OCI-LY7 (cell line): Measurements from ENCODE around the gene OBSL1. TPM values are rescaled to one million over a fixed set of nuclear protein-coding genes. Genes with fewer than 3 reads are reported as not detected.

ENCODE experiments used
- BruUV-seq: library from RNA; stranded (reverse); fragments of 400-500 nt; replicated peaks from 2 replicates; lab custom pipeline; 2021; lab: Mats Ljungman, UMichigan
- CTCF ChIA-PET: fragments of 300-600 bp; sonication (Branson Sonifier 250); formaldehyde crosslinking; loops from one replicate; lab custom pipeline; 2022; ENCODE audit warnings: antibody characterized with exemption; ENCODE audit not compliant: unreplicated experiment; lab: Charles Lee
- POLR2A ChIA-PET: fragments of 300-600 bp; sonication (Branson Sonifier 250); formaldehyde crosslinking; loops from one replicate; lab custom pipeline; 2022; ENCODE audit warnings: antibody characterized with exemption; lab: Charles Lee
- DNase-seq: peaks from one replicate; pipeline ENCODE4 v3.0.0-alpha.2; 2015; ENCODE audit warnings: low spot score
- H2AFZ ChIP-seq: fragments of 200-600 bp; sonication (generic), shearing (Covaris generic); 2 replicates; pipeline ENCODE4 v1.6.1; 2014; ENCODE audit warnings: mild to moderate bottlenecking, antibody characterized with exemption, low read length, moderate library complexity
- H3K27ac ChIP-seq: fragments of 200-600 bp; sonication (generic); 2 replicates; pipeline ENCODE4 v1.5.1; 2014; ENCODE audit warnings: mixed run types, low read depth, mild to moderate bottlenecking, moderate library complexity, low read length, inconsistent platforms; ENCODE audit not compliant: poor library complexity, severe bottlenecking
- H3K36me3 ChIP-seq: fragments of 200-600 bp; sonication (generic); 2 replicates; pipeline ENCODE4 v1.6.1; 2014; ENCODE audit warnings: mild to moderate bottlenecking, antibody characterized with exemption, low read length, moderate library complexity, mixed read lengths; ENCODE audit not compliant: insufficient read depth
- H3K4me1 ChIP-seq: fragments of 200-600 bp; sonication (generic); 2 replicates; pipeline ENCODE4 v1.5.1; 2014; ENCODE audit warnings: mild to moderate bottlenecking, low read length; ENCODE audit not compliant: insufficient read depth, poor library complexity, severe bottlenecking
- H3K4me2 ChIP-seq: fragments of 200-600 bp; sonication (generic); 2 replicates; pipeline ENCODE4 v1.6.1; 2014; ENCODE audit warnings: mild to moderate bottlenecking, low read length
- H3K4me3 ChIP-seq: fragments of 200-600 bp; sonication (generic); 2 replicates; pipeline ENCODE4 v1.5.1; 2014; ENCODE audit warnings: mild to moderate bottlenecking, low read depth, low read length; ENCODE audit not compliant: poor library complexity, severe bottlenecking
- H3K79me2 ChIP-seq: fragments of 200-600 bp; sonication (generic); 2 replicates; pipeline ENCODE4 v1.6.1; 2016; ENCODE audit warnings: low read depth, mild to moderate bottlenecking, low read length, moderate library complexity, mixed read lengths; ENCODE audit not compliant: insufficient read depth
- H3K9me2 ChIP-seq: fragments of 200-600 bp; sonication (generic); 2 replicates; pipeline ENCODE4 v1.6.1; 2016; ENCODE audit warnings: mild to moderate bottlenecking, low read length, mixed read lengths; ENCODE audit not compliant: insufficient read depth
- H3K9me3 ChIP-seq: fragments of 200-600 bp; sonication (generic); 2 replicates; pipeline ENCODE4 v1.6.1; 2014; ENCODE audit warnings: mild to moderate bottlenecking, mixed run types, low read length, mixed read lengths
- H4K20me1 ChIP-seq: fragments of 200-600 bp; sonication (generic); 2 replicates; pipeline ENCODE4 v1.6.1; 2014; ENCODE audit warnings: mild to moderate bottlenecking, antibody characterized with exemption, low read length, moderate library complexity, mixed read lengths; ENCODE audit not compliant: insufficient read depth
- EZH2phosphoT487 ChIP-seq: fragments of 200-600 bp; sonication (generic); IDR thresholded peaks from 2 replicates; pipeline ENCODE4 v1.6.1; 2018; ENCODE audit warnings: low read depth, borderline replicate concordance, mild to moderate bottlenecking, mixed run types, antibody characterized with exemption, low read length, moderate library complexity, mixed read lengths
- intact Hi-C: fragments of 100-400 bp; cut with micrococcal nuclease; formaldehyde crosslinking; loops from one replicate; pipeline ENCODE4 v1.10.0; 2022; ENCODE audit not compliant: unreplicated experiment
- total RNA-seq, 2 experiments: library from RNA; depleted of rRNA in 1 of 2; stranded (reverse); fragments of >200 nt in 1 of 2; shearing (Covaris generic) in 1 of 2; gene quantifications; 2 replicates each; pipeline ENCODE4 v1.2.3, GENCODE V29; 2014 to 2022
- TF ChIP-seq, protein P1 (sequence below): fragments of 200-600 bp; sonication (generic); conservative IDR thresholded peaks from 2 replicates; pipeline ENCODE4 v1.5.1; 2014; ENCODE audit warnings: mild to moderate bottlenecking, antibody characterized with exemption, low read length, moderate library complexity, mixed read lengths

The OBSL1 gene
- total RNA-seq, 2 experiments from 2014 or later = 0.25 TPM; not detected in 1

DNA sequence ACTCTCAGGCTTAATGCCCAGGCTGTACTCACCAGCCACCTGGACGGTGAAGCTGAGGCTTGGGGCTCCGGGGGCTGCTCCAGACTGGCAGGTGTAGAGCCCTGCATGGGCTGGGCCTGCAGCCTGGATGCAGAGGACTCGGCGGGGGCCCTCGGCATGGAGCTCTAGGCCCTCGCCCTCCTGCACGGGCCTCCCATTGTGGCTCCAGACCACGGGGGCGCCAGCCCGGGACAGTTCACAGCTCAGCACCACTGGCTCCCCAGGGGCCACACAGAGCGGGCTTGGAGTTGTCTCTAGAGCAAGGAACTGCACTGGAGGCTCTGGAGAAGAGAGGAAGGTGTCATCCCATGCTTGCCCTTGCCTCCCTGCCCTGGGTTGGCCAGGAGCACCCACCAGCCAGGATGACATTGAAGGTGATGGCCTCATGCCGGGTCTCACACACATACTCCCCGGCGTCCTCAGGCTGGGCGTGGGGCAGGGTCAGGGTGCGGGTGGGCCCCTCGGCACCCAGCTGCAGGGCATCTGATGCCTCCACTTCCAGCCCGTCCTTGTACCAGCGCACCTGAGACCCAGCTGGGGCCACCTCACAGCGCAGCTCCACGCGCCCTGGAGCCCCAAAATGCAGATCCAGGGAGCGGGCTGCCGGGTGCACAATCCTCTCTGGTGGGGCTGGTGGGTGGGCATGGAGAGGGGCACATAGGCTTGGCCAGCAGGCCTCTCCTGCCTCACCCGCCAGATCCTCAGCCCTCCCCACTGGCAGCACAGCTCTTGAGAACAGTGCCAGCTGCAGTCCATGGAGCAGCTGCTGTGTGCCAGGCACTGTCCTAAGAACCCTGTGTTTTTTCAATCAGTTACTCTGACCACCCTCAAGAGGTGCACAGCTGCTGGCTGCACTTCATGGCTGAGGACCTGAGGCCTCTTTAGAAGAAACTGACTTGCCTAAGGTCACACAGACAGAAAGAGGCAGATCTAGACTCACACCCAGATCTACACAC is 13.3 kb downstream of the OBSL1 start:
- no peak overlapping the region for H3K27ac ChIP-seq
- H2AFZ ChIP-seq = no peak overlapping the region
- DNase-seq = no peak
- no peaks in the 10 kb centered on the region for H3K9me3 ChIP-seq
- no peak overlapping the region for H3K4me2 ChIP-seq
- H4K20me1 ChIP-seq = no peaks in the 10 kb centered on the region
- H3K4me3 ChIP-seq = no peak overlapping the region
- intact Hi-C loops = no loop called here
- ChIA-PET POLR2A (no interaction called here), CTCF (interaction anchor here (0.6 kb wide), 1 partner anchor 97 kb away, joined by 3 read pairs; no protein-coding TSS in a partner anchor)
- H3K79me2 ChIP-seq = no peaks in the 10 kb centered on the region
- no peaks in the 10 kb centered on the region for H3K9me2 ChIP-seq
- no TSS peak for BruUV-seq
- no peak for TF ChIP-seq EZH2phosphoT487
- TF ChIP-seq, protein P1, sequence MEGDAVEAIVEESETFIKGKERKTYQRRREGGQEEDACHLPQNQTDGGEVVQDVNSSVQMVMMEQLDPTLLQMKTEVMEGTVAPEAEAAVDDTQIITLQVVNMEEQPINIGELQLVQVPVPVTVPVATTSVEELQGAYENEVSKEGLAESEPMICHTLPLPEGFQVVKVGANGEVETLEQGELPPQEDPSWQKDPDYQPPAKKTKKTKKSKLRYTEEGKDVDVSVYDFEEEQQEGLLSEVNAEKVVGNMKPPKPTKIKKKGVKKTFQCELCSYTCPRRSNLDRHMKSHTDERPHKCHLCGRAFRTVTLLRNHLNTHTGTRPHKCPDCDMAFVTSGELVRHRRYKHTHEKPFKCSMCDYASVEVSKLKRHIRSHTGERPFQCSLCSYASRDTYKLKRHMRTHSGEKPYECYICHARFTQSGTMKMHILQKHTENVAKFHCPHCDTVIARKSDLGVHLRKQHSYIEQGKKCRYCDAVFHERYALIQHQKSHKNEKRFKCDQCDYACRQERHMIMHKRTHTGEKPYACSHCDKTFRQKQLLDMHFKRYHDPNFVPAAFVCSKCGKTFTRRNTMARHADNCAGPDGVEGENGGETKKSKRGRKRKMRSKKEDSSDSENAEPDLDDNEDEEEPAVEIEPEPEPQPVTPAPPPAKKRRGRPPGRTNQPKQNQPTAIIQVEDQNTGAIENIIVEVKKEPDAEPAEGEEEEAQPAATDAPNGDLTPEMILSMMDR = no peak
- H3K4me1 ChIP-seq = no peaks in the 10 kb centered on the region
- H3K36me3 ChIP-seq = no peaks in the 10 kb centered on the region

DNA sequence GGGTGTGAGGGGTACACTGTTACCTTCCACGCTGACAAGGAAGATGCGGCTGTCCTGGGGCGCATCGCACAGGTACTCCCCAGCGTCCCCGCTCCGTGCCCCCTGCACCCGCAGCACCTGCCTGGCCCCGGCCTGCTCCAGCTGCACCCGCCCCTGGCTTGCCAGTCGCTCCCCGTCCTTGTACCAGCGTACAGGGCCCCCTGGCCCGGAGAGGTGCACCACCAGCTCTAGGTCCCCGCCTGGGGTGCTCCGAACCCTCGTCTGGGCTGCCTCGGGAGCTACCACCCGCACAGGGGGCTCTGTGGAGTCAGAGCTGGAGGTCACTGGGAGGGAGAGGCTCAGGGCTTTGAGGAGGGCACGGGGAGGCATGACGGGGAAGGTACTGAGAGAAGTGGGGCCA is 14.0 kb downstream of the OBSL1 start:
- Histone ChIP-seq H4K20me1 (no peaks in the 10 kb centered on the region), H3K4me3 (no peak overlapping the region), H3K9me3 (no peaks in the 10 kb centered on the region), H3K79me2 (no peaks in the 10 kb centered on the region), H3K4me2 (no peak overlapping the region), H3K27ac (no peak overlapping the region), H3K4me1 (no peaks in the 10 kb centered on the region), H3K9me2 (no peaks in the 10 kb centered on the region), H3K36me3 (no peaks in the 10 kb centered on the region), H2AFZ (no peak overlapping the region)
- ChIA-PET CTCF (no interaction called here), POLR2A (no interaction called here)
- BruUV-seq = no TSS peak
- DNase-seq = no peak
- TF ChIP-seq EZH2phosphoT487 = no peak
- TF ChIP-seq, protein P1 = no peak
- intact Hi-C loops = no loop called here

GRCh38 chr2:219556413-219556812 is 14.9 kb downstream of the OBSL1 start:
- H3K4me2 ChIP-seq = no peak overlapping the region
- no peaks in the 10 kb centered on the region for H4K20me1 ChIP-seq
- TF ChIP-seq, protein P1 = no peak
- no peak for TF ChIP-seq EZH2phosphoT487
- H3K4me1 ChIP-seq = peaks cover 7% of the 10 kb centered on the region
- BruUV-seq = no TSS peak
- H3K79me2 ChIP-seq = no peaks in the 10 kb centered on the region
- ChIA-PET POLR2A (no interaction called here), CTCF (no interaction called here)
- no peak overlapping the region for H3K4me3 ChIP-seq
- H3K27ac ChIP-seq = no peak overlapping the region
- no peak overlapping the region for H2AFZ ChIP-seq
- no peak for DNase-seq
- no peaks in the 10 kb centered on the region for H3K9me2 ChIP-seq
- H3K36me3 ChIP-seq = no peaks in the 10 kb centered on the region
- intact Hi-C loops = no loop called here
- H3K9me3 ChIP-seq = no peaks in the 10 kb centered on the region
